WTC11 (cell line): Measurements from ENCODE around the gene YKT6. TPM values are rescaled to one million over a fixed set of nuclear protein-coding genes. Genes with fewer than 3 reads are reported as not detected.

Experiments used
- ATAC-seq: fragments of 200-7000 bp; cut with Tn5 transposase; 2 replicates; pipeline ENCODE4 v1.10.0; 2021; ENCODE audit warnings: mild to moderate bottlenecking, moderate library complexity
- CTCF ChIA-PET: fragments of 300-600 bp; sonication (Branson Sonifier 250); formaldehyde crosslinking; loops from one replicate; lab custom pipeline; 2021; ENCODE audit warnings: antibody characterized with exemption; lab: Charles Lee
- POLR2A ChIA-PET: fragments of 350-600 bp; sonication (Branson Sonifier 250); formaldehyde crosslinking; loops from one replicate; lab custom pipeline; 2021; ENCODE audit warnings: antibody characterized with exemption; lab: Charles Lee
- DNase-seq: peaks from one replicate; pipeline ENCODE4 v3.0.0; 2021; ENCODE audit warnings: low spot score
- H3K27ac Mint-ChIP-seq: 2 replicates; pipeline ENCODE4 v1.8.0; 2021; ENCODE audit warnings: mixed read lengths
- H3K27me3 Mint-ChIP-seq: 2 replicates; pipeline ENCODE4 v1.8.0; 2021; ENCODE audit warnings: low read depth, mild to moderate bottlenecking, moderate library complexity, mixed read lengths
- H3K36me3 Mint-ChIP-seq: 2 replicates; pipeline ENCODE4 v1.8.0; 2021; ENCODE audit warnings: mixed read lengths
- H3K4me1 Mint-ChIP-seq: 2 replicates; pipeline ENCODE4 v1.8.0; 2022; ENCODE audit warnings: mixed read lengths
- H3K4me3 Mint-ChIP-seq: 2 replicates; pipeline ENCODE4 v1.8.0; 2021; ENCODE audit warnings: mild to moderate bottlenecking, moderate library complexity, mixed read lengths
- H3K9me3 Mint-ChIP-seq: 2 replicates; pipeline ENCODE4 v1.8.0; 2021; ENCODE audit warnings: mixed read lengths
- ATF6 ChIP-seq: sonication (generic); formaldehyde crosslinking; IDR thresholded peaks from 2 replicates; pipeline ENCODE4 v1.8.1; 2023; ENCODE audit warnings: mild to moderate bottlenecking, missing genetic modification reagents
- CBFB ChIP-seq: sonication (generic); formaldehyde crosslinking; IDR thresholded peaks from 2 replicates; pipeline ENCODE4 v1.8.1; 2022; ENCODE audit warnings: mild to moderate bottlenecking, low read depth, missing genetic modification reagents
- CREB1 ChIP-seq: sonication (generic); formaldehyde crosslinking; IDR thresholded peaks from 2 replicates; pipeline ENCODE4 v1.8.0; 2023; ENCODE audit warnings: mild to moderate bottlenecking, missing genetic modification reagents
- CREM ChIP-seq: sonication (generic); formaldehyde crosslinking; IDR thresholded peaks from 2 replicates; pipeline ENCODE4 v1.8.1; 2022; ENCODE audit warnings: mild to moderate bottlenecking, missing genetic modification reagents, moderate library complexity
- ELF4 ChIP-seq: sonication (generic); formaldehyde crosslinking; IDR thresholded peaks from 2 replicates; pipeline ENCODE4 v1.8.1; 2022; ENCODE audit warnings: low read depth, mild to moderate bottlenecking, moderate library complexity, missing genetic modification reagents
- ETV6 ChIP-seq: sonication (generic); formaldehyde crosslinking; IDR thresholded peaks from 2 replicates; pipeline ENCODE4 v1.8.1; 2022; ENCODE audit warnings: mild to moderate bottlenecking, missing genetic modification reagents
- FOXJ3 ChIP-seq: sonication (generic); formaldehyde crosslinking; IDR thresholded peaks from 2 replicates; pipeline ENCODE4 v1.9.0; 2021; ENCODE audit warnings: missing genetic modification reagents, mild to moderate bottlenecking, borderline replicate concordance
- FOXK1 ChIP-seq: sonication (generic); formaldehyde crosslinking; IDR thresholded peaks from 2 replicates; pipeline ENCODE4 v1.8.0; 2022; ENCODE audit warnings: mild to moderate bottlenecking, moderate library complexity, missing genetic modification reagents
- HMGA2 ChIP-seq: fragments of 250-450 bp; sonication (Bioruptor Pico); IDR thresholded peaks from 2 replicates; pipeline ENCODE4 v1.4.0; 2021; ENCODE audit warnings: mild to moderate bottlenecking, moderate library complexity
- KAT7 ChIP-seq: sonication (generic); formaldehyde crosslinking; IDR thresholded peaks from 2 replicates; pipeline ENCODE4 v1.8.1; 2023; ENCODE audit warnings: missing genetic modification reagents, mild to moderate bottlenecking, borderline replicate concordance
- MAX ChIP-seq: sonication (generic); formaldehyde crosslinking; IDR thresholded peaks from 2 replicates; pipeline ENCODE4 v1.8.0; 2022; ENCODE audit warnings: mild to moderate bottlenecking, missing genetic modification reagents
- NFE2L1 ChIP-seq: sonication (generic); formaldehyde crosslinking; IDR thresholded peaks from 2 replicates; pipeline ENCODE4 v1.8.1; 2023; ENCODE audit warnings: missing genetic modification reagents
- PRRX2 ChIP-seq: fragments of 250-450 bp; sonication (Bioruptor Pico); IDR thresholded peaks from 2 replicates; pipeline ENCODE4 v1.8.0; 2021; ENCODE audit warnings: mild to moderate bottlenecking
- RELA ChIP-seq: sonication (generic); formaldehyde crosslinking; IDR thresholded peaks from 2 replicates; pipeline ENCODE4 v1.8.1; 2022; ENCODE audit warnings: missing genetic modification reagents, mild to moderate bottlenecking, borderline replicate concordance
- SMAD3 ChIP-seq: sonication (generic); formaldehyde crosslinking; IDR thresholded peaks from 2 replicates; pipeline ENCODE4 v1.8.0; 2022; ENCODE audit warnings: missing genetic modification reagents, mild to moderate bottlenecking, borderline replicate concordance
- TP53 ChIP-seq: sonication (generic); formaldehyde crosslinking; IDR thresholded peaks from 2 replicates; pipeline ENCODE4 v1.8.1; 2023; ENCODE audit warnings: mild to moderate bottlenecking, missing genetic modification reagents
- ZMAT4 ChIP-seq: fragments of 250-450 bp; sonication (Bioruptor Pico); IDR thresholded peaks from 2 replicates; pipeline ENCODE4 v1.9.0; 2021; ENCODE audit warnings: mild to moderate bottlenecking
- ZNF121 ChIP-seq: sonication (generic); formaldehyde crosslinking; IDR thresholded peaks from 2 replicates; pipeline ENCODE4 v1.8.0; 2023; ENCODE audit warnings: missing genetic modification reagents
- total RNA-seq: library from RNA; stranded (reverse); gene quantifications from 3 replicates; pipeline ENCODE4 v1.2.3, GENCODE V29; 2021
- TF ChIP-seq, protein P1 (sequence below): sonication (generic); formaldehyde crosslinking; IDR thresholded peaks from 2 replicates; pipeline ENCODE4 v1.8.1; 2022; ENCODE audit warnings: low read depth, missing genetic modification reagents, borderline replicate concordance
- TF ChIP-seq, protein P2 (sequence below): fragments of 200-600 bp; IDR thresholded peaks from 2 replicates; pipeline ENCODE4 v1.8.0; 2022; ENCODE audit warnings: antibody characterized with exemption
- TF ChIP-seq, protein P3 (sequence below): fragments of 250-450 bp; sonication (Bioruptor Pico); IDR thresholded peaks from 2 replicates; pipeline ENCODE4 v1.9.0; 2021; ENCODE audit warnings: mild to moderate bottlenecking
- TF ChIP-seq, protein P4 (sequence below): sonication (generic); formaldehyde crosslinking; conservative IDR thresholded peaks from 2 replicates; pipeline ENCODE4 v1.8.1; 2023; ENCODE audit warnings: mild to moderate bottlenecking, low read depth, missing genetic modification reagents, moderate library complexity

Gene YKT6
- total RNA-seq, 1 experiment from 2014 or later: 102 TPM

DNA sequence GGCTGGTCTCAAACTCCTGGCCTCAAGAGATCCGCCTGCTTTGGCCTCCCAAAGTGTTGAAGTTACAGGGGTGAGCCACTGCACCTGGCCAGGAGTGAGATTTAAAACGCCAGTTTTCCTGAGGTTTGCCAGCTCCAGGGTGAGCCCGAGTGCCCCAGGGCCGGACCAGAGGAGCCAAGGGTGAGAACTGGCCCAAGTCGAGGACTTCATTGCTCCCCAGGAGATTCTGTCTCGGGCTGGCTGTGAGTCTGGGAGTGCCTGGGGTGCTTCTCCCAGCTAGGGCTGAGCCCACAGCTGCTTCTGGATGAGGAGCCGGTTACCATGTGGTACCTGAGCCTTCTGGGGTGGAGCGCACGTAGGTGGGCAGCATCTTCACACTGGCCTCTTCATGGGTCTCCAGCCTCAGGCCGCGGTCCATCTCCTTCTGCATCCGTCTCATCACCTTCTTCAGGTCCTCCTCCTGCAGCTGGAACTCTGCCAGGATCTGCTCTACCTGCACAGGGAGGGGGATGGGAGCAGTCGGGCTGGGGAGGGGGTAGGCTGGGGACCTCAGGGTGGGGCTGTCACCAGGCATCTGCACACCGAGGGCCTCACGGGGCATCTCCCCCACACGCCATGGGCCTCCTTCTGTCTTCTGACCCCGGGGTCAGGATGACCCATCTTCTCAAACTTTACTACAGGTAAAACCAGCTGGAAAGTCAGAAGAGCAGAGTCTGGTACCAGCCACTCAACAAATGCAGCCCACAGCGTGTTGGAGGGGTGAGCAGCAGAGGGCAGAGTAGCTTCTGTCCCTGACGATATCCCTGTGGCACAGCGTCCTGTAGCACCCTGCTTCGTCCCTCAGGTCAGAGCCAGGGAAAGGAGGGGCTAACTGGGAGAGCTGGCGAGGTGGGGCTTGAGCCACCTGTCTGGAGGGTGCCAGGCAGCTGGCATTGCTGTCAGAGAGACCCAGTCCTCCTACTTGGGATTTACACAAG, 47.5 kb upstream of the YKT6 start:
- TF ChIP-seq, protein P1, sequence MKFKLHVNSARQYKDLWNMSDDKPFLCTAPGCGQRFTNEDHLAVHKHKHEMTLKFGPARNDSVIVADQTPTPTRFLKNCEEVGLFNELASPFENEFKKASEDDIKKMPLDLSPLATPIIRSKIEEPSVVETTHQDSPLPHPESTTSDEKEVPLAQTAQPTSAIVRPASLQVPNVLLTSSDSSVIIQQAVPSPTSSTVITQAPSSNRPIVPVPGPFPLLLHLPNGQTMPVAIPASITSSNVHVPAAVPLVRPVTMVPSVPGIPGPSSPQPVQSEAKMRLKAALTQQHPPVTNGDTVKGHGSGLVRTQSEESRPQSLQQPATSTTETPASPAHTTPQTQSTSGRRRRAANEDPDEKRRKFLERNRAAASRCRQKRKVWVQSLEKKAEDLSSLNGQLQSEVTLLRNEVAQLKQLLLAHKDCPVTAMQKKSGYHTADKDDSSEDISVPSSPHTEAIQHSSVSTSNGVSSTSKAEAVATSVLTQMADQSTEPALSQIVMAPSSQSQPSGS (CRISPR knock-in tag): no peak
- TF ChIP-seq PRRX2 (CRISPR knock-in tag) (no peak), ETV6 (CRISPR knock-in tag) (no peak), HMGA2 (CRISPR knock-in tag) (no peak), FOXK1 (CRISPR knock-in tag) (no peak), FOXJ3 (CRISPR knock-in tag) (no peak), ELF4 (no peak), ZMAT4 (CRISPR knock-in tag) (no peak), ZNF121 (CRISPR knock-in tag) (no peak), ATF6 (CRISPR knock-in tag) (no peak), TP53 (no peak), CREM (CRISPR knock-in tag) (no peak)

GRCh38 chr7:44153948-44154335, 46.8 kb upstream of the YKT6 start:
- Mint-ChIP-seq H3K9me3 (no peaks in the 10 kb centered on the region), H3K4me1 (no peaks in the 10 kb centered on the region), H3K4me3 (no peak overlapping the region), H3K27ac (no peak overlapping the region), H3K27me3 (no peaks in the 10 kb centered on the region), H3K36me3 (no peaks in the 10 kb centered on the region)
- no peak for ATAC-seq
- DNase-seq: peak; percentile 5
- ChIA-PET POLR2A (no interaction called here), CTCF (interaction anchor here (0.9 to 1.5 kb wide), 5 partner anchors 9 to 87 kb away, joined by 3 to 7 read pairs (median 3); partner anchors contain the start of gene GCK)
- TF ChIP-seq NFE2L1 (CRISPR knock-in tag) (no peak), RELA (no peak), MAX (CRISPR knock-in tag) (no peak), CREM (CRISPR knock-in tag) (no peak), CBFB (no peak), CREB1 (CRISPR knock-in tag) (no peak), SMAD3 (CRISPR knock-in tag) (no peak), KAT7 (CRISPR knock-in tag) (no peak)
- TF ChIP-seq, protein P2, sequence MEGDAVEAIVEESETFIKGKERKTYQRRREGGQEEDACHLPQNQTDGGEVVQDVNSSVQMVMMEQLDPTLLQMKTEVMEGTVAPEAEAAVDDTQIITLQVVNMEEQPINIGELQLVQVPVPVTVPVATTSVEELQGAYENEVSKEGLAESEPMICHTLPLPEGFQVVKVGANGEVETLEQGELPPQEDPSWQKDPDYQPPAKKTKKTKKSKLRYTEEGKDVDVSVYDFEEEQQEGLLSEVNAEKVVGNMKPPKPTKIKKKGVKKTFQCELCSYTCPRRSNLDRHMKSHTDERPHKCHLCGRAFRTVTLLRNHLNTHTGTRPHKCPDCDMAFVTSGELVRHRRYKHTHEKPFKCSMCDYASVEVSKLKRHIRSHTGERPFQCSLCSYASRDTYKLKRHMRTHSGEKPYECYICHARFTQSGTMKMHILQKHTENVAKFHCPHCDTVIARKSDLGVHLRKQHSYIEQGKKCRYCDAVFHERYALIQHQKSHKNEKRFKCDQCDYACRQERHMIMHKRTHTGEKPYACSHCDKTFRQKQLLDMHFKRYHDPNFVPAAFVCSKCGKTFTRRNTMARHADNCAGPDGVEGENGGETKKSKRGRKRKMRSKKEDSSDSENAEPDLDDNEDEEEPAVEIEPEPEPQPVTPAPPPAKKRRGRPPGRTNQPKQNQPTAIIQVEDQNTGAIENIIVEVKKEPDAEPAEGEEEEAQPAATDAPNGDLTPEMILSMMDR: no peak
- TF ChIP-seq, protein P3, sequence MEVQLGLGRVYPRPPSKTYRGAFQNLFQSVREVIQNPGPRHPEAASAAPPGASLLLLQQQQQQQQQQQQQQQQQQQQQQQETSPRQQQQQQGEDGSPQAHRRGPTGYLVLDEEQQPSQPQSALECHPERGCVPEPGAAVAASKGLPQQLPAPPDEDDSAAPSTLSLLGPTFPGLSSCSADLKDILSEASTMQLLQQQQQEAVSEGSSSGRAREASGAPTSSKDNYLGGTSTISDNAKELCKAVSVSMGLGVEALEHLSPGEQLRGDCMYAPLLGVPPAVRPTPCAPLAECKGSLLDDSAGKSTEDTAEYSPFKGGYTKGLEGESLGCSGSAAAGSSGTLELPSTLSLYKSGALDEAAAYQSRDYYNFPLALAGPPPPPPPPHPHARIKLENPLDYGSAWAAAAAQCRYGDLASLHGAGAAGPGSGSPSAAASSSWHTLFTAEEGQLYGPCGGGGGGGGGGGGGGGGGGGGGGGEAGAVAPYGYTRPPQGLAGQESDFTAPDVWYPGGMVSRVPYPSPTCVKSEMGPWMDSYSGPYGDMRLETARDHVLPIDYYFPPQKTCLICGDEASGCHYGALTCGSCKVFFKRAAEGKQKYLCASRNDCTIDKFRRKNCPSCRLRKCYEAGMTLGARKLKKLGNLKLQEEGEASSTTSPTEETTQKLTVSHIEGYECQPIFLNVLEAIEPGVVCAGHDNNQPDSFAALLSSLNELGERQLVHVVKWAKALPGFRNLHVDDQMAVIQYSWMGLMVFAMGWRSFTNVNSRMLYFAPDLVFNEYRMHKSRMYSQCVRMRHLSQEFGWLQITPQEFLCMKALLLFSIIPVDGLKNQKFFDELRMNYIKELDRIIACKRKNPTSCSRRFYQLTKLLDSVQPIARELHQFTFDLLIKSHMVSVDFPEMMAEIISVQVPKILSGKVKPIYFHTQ (CRISPR knock-in tag): no peak
- TF ChIP-seq, protein P4, sequence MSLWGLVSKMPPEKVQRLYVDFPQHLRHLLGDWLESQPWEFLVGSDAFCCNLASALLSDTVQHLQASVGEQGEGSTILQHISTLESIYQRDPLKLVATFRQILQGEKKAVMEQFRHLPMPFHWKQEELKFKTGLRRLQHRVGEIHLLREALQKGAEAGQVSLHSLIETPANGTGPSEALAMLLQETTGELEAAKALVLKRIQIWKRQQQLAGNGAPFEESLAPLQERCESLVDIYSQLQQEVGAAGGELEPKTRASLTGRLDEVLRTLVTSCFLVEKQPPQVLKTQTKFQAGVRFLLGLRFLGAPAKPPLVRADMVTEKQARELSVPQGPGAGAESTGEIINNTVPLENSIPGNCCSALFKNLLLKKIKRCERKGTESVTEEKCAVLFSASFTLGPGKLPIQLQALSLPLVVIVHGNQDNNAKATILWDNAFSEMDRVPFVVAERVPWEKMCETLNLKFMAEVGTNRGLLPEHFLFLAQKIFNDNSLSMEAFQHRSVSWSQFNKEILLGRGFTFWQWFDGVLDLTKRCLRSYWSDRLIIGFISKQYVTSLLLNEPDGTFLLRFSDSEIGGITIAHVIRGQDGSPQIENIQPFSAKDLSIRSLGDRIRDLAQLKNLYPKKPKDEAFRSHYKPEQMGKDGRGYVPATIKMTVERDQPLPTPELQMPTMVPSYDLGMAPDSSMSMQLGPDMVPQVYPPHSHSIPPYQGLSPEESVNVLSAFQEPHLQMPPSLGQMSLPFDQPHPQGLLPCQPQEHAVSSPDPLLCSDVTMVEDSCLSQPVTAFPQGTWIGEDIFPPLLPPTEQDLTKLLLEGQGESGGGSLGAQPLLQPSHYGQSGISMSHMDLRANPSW (CRISPR knock-in tag): no peak

More for the DNA sequence above, 47.5 kb upstream of the YKT6 start:
- POLR2A ChIA-PET: no interaction called here
- CTCF ChIA-PET: interaction anchor here (0.9 to 1.5 kb wide), 5 partner anchors 8 to 88 kb away, joined by 3 to 7 read pairs (median 3); partner anchors contain the start of gene GCK
- no peaks in the 10 kb centered on the region for H3K9me3 Mint-ChIP-seq
- no peak overlapping the region for H3K27ac Mint-ChIP-seq
- ATAC-seq: peak; percentile 69
- H3K27me3 Mint-ChIP-seq: no peaks in the 10 kb centered on the region
- no peaks in the 10 kb centered on the region for H3K4me1 Mint-ChIP-seq
- DNase-seq: peak; percentile 18
- H3K36me3 Mint-ChIP-seq: no peaks in the 10 kb centered on the region
- no peak overlapping the region for H3K4me3 Mint-ChIP-seq
